HTR-8/SVneo (cell line): ENCODE measurements around the gene HSPB7.
"Not testable (repeated sequence)": the region's sequence is repeated elsewhere in the genome, so short reads cannot be mapped to it uniquely, and the experiment has no call there.

ENCODE experiments used
- DNase-seq: peaks from one replicate; pipeline ENCODE4 v3.0.0; 2011; ENCODE audit warnings: low spot score, mixed read lengths; ENCODE audit not compliant: insufficient read length
- FAIRE-seq: peaks from 2 replicates; lab custom pipeline; 2011; peaks lifted over from hg19 to GRCh38; lab: Jason Lieb, UNC

HSPB7 gene

DNA sequence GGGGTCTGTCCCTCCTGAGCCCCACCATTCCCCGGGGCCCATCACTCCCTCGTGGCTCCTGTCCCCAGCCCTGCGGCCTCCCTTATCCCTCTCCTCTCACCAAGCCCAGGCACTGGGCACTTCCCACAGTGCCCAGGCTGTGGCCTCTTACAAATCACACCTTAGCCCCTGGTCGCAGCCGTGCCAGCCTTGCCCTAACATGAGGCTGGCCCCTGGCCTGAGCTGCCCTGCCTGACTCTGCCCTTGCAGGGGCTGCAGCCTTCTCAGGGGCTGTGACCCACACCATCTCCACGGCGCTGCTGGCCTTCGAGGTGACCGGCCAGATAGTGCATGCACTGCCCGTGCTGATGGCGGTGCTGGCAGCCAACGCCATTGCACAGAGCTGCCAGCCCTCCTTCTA is 34.1 kb upstream of the HSPB7 start:
- DNase-seq, FAIRE-seq: not testable (repeated sequence)

DNA sequence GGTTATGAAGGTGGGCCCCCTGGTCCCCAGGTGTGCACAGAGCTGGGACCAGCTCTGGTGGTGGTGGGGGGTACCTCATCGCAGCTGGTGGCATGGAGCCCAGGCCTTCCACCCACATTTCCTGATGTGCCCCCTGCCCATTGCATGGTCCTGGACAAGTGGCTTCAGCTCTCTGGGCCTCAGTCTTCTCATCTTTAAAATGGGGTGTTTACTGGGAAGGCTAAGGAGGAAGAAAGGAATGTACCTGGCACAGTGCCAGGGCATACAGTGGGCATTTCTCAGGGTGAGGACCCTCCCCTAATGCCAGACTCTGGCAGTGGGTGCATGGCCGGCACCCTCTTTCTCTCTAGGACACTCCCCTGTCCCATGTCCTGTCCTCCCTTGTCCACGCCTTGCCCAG is 33.2 kb upstream of the HSPB7 start:
- FAIRE-seq = no peak
- no peak for DNase-seq

DNA sequence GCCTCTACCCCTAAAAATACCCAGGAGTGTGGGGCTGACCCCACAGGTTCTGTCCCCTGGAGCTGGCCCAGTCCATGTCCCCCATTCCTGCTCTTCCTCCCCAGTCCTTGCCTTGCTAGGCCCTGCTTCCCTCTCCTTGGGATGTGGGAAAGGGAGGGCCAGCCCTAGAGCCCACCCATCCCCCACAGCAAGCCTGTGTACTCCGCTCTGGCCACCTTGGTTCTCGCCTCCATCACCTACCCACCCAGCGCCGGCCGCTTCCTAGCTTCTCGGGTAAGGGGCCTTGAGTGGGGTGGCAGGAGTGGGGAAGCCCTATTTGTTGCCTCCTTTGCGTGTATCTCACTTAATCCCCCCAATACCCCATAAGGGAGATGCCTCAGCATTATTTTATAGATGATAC is 32.5 kb upstream of the HSPB7 start:
- no peak for DNase-seq
- FAIRE-seq = no peak

DNA sequence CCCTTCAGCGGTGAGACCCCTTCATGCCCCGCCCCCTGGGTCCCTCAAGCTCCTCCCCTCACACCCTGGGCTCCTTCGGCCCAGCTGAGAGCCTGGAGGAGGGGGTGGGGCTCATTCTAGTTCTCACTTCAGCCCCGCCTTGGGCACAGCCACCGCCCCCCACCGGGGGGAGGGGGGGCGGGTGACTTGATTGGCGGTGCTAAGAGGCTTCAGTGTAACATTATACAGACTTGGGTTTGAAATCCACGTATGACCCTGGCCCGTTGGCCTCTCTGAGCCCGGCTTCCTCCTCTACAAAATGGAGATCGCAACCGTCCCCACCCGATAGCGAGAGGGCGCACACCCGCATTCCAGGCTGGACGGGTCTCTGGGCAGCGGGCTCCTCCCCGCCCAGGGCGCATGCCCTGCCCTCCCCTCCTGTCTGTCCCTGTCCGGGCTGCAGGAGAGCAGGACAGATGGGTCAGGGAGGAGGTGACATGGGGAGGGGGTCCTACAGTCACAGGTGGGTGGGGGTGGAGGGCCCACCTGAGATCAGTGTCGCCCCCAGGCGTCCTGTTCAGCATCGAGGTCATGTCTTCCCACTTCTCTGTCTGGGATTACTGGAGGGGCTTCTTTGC is 30.8 kb upstream of the HSPB7 start:
- no peak for FAIRE-seq

DNA sequence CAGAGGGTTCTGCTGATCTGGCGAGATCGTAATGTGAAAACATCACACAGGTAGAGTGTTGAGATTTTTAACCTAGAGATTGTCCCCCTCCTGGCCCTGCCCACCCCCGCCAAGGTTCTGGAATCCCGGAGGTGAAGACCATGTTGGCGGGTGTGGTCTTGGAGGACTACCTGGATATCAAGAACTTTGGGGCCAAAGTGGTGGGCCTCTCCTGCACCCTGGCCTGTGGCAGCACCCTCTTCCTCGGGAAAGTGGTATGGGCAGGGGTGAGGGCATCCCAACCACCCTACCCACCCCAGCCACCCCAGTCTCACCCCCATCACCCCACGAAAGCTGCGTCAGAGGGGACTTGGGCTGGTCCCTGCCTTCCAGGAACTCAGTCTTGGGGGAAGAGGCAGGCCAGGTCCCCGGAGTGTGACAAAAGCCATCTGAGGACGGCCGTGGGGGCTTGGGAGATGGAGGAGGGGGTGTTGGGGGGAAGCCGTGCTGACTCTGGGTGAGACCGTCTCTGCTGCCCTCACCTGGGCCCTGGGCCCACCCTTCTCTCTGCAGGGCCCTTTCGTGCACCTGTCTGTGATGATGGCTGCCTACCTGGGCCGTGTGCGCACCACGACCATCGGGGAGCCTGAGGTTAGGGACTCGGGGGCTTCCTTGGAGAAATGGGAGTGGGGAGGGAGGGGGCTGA is 30.1 kb upstream of the HSPB7 start:
- FAIRE-seq (no peak), DNase-seq (no peak)

More for the DNA sequence above, 30.8 kb upstream of the HSPB7 start:
- DNase-seq = no peak

DNA sequence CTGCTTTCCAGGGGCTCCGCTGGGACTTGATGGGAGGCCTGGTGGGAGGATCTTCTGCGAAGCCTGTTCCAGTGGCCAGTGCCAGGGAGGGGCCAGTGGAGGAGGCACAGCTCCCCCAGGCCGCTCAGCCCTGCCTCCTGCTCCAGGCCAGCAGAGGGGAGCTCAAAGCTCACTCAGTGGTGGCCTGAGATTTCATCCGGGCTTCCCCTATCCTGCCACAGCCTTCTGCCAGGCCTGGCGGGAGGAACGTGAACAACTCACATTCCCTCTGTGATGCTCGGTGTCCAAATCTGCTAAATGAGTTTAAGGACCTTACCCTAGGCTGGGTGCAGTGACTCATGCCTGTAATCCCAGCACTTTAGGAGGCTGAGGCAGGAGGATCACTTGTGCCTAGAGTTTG is 29.0 kb upstream of the HSPB7 start:
- no peak for FAIRE-seq
- DNase-seq = no peak

DNA sequence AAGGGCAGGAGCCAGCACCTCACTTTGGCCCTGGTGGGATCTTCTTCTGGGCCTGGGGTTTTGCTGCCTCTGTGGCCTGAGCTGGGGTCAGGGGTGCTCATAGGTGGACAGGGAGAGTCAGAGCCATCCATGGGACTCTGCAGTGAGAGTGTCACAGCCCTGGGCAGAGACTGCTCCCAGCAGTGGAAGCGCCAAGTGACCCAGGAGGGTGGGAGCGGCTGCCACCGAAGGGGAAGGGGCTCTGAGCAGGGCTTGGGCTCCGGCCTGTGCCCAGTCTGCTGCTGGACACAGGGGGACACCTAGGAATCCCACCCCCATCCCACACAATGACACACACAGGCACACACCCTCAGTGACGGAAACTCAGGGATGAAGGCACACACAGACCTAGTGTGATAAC is 26.1 kb upstream of the HSPB7 start:
- FAIRE-seq = no peak
- DNase-seq = no peak

DNA sequence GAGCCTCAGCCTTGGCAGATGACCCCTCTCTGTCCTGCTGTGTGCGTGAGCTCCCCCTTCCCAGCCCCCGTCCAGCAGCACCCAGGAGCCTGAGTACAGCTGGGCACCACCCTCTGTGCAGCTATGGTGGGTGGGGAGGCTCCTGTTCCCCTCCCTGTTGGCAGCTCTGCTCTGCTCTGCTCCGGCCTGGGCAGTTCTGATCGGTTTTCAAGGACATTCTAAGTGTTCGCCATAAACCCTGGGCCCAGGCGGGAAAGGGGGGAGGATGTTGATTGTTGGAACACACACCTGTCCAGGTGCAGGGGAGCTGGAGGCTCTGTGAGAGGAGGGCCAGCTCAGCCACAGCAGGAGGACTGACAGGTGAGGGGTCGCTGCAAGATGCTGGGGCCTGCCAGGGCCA is 25.7 kb upstream of the HSPB7 start, which contains the start of gene CLCNKB:
Gene CLCNKB, plus strand, starts transcription at position 262 of the 400 bp plus-strand sequence. CDS start 711 bp downstream, outside the sequence.
- no peak for FAIRE-seq
- DNase-seq = no peak

DNA sequence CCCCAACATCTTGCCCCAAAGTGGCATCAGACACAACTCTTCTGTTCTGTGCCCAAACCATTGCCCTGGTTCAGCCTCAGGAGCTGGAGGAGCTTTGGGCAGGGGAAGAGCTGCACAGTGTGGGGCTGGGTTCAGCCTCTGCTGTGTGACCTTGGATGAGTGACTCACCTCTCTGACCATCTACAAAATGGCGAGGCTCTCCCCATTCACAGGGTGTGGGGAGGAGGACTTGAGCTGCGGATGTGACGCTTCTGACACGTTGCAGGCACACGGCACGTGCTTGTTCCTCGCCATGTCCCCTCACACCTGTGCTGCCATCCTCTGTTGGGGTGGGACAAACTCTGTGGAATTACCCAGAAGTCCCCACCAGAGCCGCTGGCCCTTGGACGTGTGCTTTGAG is 24.8 kb upstream of the HSPB7 start:
- peak; percentile 52 for FAIRE-seq
- not testable (repeated sequence) for DNase-seq

DNA sequence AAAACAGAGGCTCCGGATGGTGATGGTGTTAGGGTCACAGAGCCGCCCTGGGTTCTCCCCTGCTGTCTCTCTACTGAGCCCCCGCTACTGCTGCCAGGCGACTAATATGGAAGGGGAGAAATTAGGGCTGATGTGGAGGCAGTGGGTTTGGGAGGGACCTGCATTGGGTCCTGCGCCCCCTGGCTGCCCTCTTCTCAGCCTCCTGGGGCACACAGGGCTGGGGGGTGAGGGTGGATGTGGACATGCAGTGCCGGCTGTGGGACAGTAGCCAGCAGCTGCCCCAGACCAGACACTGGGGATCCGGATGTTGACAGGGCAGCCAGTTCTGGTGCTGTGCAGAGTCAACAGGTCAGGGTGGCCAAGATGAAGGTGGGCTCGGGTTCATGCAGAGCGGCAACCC is 24.3 kb upstream of the HSPB7 start:
- no peak for FAIRE-seq
- DNase-seq = no peak

DNA sequence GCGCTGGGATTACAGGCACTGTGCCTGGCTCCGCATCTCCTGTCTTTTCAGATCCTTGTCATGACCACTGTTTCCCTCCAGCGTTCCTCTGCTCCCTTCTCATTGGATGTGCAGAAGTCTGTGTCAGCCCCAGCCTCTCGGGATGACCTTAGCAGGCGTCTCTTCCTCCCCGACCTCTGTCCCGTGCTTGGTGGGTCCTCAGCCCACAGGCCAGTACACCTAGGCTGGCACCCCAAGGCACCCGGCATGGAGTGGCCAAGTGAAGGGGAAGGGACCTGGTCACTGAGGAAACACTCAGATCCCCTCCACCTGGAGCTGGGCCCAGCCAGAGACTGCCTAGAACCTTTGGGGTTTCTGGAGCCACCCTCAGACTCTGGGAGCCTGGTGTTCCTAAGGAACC is 23.4 kb upstream of the HSPB7 start:
- FAIRE-seq (no peak), DNase-seq (no peak)

DNA sequence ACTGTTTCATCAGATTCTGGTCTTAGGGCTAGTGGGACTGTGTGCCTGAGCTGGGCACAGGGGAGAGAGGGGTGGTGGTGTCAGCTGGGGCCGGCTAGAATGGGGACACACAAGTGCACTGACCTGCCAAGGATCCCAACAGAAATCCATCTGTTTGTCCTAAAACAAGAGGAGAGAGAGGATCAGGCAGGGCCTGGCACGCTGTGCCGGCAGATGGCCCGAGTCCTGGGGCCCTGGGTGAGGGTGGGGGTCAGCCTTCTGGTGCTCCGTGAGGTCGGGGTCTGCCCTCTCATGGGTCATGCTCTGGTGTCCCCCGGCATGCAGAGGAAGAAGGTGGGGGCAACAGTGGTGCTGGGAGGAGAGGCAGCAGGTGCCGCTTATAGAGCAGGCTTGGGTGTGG is 22.0 kb upstream of the HSPB7 start:
- not testable (repeated sequence) for DNase-seq

DNA sequence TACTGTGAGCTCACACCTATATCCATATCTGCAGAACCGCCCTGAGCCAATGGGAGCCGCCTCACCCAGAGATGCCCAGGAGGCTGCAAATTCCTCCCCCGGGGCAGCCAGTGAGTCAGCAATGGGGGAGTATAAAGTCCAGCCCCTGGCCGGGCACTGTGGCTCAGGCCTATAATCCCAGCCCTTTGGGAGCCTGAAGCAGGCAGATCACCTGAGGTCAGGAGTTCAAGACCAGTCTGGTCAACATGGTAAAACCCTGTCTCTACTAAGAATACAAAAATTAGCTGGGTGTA is 20.7 kb upstream of the HSPB7 start:
- DNase-seq (no peak), FAIRE-seq (no peak)

More for the DNA sequence above, 22.0 kb upstream of the HSPB7 start:
- peak; percentile 48 for FAIRE-seq

DNA sequence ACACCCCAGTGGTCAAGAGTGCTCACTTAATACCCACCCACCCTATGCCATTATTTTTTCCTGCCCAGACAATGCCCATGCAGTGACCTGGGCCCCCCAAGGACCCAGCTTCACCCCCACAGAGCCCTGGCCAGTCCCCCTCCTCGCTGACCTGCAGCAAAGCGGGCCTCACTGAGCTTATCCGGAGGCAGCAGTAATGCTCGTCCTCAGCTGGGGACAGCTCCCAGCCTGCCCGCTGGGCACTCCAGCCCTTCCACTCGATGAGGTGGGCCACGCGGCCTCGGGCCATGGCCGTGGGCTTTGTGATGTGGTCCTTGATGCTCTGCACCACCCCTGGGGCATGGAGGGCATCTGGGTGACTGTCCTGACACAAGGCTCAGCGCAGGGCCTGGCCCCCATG is 18.6 kb upstream of the HSPB7 start:
- DNase-seq, FAIRE-seq: not testable (repeated sequence)

DNA sequence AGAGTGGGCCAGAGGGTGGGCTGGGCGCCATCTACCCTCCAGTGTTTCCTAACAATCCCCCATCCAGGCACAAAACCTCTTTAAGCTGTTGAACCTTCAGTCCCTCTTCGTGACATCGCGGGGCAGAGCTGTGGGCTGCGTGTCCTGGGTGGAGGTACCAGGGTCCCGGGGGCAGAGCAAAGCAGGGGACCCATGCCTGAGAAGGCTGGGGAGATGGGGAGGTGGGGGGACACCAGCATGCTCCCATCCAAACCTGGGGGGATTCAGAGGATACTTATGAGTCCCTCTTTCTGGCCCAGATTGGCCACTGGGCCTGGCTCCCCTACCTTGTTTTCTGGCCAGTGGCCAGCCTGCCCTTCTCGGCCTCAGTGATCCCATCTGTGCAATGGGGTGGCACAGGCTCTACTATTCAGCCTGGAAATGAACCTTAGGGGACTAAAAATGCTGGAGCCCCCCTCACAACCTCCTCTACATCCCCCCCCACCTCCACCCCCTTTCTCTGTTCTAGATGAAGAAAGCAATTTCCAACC is 15.3 kb upstream of the HSPB7 start:
- not testable (repeated sequence) for FAIRE-seq, DNase-seq

DNA sequence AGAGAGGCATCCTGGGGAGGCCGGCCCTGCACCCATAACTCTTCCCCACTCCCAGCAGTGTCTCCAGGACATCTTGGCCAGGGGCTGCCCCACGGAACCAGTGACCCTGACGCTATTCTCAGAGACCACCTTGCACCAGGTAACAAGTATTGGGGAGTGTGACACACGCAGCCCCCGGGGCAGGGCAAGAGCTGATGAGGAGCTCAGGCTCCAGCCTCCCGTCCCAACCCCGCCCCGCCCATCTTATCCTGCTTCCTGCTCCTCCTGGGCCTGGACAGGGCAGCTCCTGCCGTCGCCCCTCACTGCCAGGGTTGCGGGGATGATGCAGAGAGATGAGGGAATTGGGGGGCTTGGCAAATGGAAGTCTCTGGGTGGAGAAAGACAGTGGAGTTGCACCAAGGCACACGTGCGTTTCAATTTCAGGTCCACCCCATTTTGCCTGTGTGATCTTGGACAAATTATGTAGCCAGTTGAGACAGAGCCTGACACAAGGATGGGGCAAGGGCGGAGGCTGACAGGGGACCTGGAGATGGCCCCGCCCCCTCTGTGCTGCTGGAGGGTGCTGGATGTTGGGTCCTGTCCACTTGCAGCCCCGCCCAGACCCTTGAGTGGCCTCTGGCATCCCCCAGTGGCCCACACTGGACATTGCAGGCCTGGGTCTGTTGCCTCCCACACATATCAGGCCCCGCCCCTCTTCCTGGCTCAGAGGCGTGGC is 14.7 kb upstream of the HSPB7 start:
- FAIRE-seq (peak; percentile 69), DNase-seq (peak; percentile 87)

DNA sequence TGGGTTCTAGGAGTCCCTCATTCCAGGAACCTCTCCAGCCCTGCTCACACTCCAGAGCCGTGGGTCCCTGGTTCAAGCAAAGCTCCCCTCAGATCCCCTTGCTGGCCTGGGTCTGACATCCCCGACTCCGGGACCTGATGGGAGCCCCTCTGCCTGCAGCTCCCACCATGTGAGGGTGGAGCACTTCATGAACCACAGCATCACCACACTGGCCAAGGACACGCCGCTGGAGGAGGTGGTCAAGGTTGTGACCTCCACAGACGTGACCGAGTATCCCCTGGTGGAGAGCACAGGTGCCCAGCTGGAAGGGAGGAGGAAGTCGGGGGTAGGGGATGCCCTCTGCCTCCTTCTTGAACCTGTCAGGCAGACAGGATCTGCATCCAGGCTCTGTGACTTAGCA is 13.7 kb upstream of the HSPB7 start:
- FAIRE-seq (no peak), DNase-seq (no peak)

DNA sequence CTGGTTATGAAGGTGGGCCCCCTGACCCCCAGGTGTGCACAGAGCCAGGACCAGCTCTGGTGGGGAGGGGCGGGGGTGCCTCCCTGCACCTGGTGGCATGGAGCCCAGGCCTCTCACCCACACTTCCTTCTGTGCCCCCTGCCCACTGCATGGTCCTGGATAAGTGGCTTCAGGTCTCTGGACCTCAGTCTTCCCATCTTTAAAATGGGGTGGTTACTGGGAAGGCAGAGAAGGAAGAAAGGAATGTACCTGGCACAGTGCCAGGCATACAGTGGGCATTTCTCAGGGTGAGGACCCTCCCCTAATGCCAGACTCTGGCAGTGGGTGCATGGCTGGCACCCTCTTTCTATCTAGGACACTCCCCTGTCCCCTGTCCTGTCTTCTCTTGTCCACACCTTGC is 11.4 kb upstream of the HSPB7 start:
- FAIRE-seq (no peak), DNase-seq (no peak)

DNA sequence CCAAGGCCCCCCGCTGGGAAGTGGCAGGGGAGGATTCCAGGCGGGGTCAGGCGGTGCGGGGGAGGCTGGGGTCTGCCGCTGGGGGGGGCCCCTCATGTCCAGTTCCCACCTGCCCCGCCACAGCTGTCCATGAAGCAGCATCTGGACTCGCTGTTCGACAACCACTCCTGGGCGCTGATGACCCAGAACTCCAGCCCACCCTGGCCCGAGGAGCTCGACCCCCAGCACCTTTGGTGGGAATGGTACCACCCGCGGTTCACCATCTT is 11.1 kb upstream of the HSPB7 start:
- DNase-seq = not testable (repeated sequence)

DNA sequence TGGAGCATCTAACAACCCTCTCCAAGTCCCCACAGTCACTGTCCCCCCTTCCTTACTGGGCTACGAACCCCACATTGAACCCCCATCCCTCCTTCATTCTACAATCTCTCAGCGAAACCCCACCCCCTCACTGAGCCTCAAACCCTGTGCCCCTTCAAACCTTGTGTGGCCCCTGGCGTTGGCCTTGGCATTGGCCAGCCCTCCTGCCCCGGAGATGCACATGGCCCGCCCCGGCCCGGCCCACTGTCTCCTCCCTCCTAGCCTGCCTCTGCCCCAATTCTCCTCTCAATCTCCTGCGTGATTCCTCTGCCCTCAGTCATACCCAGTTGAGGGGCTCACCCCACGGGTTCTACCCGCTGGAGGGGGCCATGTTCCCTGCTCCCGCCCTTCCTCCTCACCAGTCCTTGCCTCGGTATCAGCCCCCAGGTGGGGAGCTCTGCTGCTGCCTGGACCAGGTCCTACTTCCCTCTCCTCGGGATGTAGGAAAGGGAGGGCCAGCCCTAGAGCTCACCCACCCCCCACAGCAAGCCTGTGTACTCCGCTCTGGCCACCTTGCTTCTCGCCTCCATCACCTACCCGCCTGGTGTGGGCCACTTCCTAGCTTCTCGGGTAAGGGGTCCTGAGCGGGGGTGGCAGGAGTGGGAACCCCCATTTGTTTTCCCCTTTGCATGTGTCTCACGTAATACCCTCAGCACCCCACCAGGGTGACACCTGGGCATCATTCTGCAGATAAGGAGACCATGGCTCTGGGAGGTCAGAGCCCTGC is 10.6 kb upstream of the HSPB7 start:
- FAIRE-seq (no peak), DNase-seq (no peak)

More for the DNA sequence above, 11.1 kb upstream of the HSPB7 start:
- FAIRE-seq = not testable (repeated sequence)
